ENCODE results near the gene TSEN54. TPM values are rescaled to one million over a fixed set of nuclear protein-coding genes. Genes with fewer than 3 reads are reported as not detected.
"Not testable (repeated sequence)": the region's sequence is repeated elsewhere in the genome, so short reads cannot be mapped to it uniquely, and the experiment has no call there.

The TSEN54 gene
- total RNA-seq, 6 experiments from 2014 or later = 8.5 to 13.6 (median 10.2) TPM

- no peak for ATAC-seq
Observed at GRCh38 chr17:75516619-75517296, 430 bp downstream of the TSEN54 start.

GRCh38 chr17:75517297-75517865 lies 1.1 kb downstream of the TSEN54 start:
- TF ChIP-seq, protein P1, sequence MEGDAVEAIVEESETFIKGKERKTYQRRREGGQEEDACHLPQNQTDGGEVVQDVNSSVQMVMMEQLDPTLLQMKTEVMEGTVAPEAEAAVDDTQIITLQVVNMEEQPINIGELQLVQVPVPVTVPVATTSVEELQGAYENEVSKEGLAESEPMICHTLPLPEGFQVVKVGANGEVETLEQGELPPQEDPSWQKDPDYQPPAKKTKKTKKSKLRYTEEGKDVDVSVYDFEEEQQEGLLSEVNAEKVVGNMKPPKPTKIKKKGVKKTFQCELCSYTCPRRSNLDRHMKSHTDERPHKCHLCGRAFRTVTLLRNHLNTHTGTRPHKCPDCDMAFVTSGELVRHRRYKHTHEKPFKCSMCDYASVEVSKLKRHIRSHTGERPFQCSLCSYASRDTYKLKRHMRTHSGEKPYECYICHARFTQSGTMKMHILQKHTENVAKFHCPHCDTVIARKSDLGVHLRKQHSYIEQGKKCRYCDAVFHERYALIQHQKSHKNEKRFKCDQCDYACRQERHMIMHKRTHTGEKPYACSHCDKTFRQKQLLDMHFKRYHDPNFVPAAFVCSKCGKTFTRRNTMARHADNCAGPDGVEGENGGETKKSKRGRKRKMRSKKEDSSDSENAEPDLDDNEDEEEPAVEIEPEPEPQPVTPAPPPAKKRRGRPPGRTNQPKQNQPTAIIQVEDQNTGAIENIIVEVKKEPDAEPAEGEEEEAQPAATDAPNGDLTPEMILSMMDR (IDR thresholded peaks at IDR 0.05) = peak in 1 of 4 donors; percentile 38
- no peak for TF ChIP-seq POLR2A (IDR thresholded peaks at IDR 0.05)
- ATAC-seq (no peak), DNase-seq (peak in 2 of 3 donors; percentile 55)
- WGBS (ENCODE audit: insufficient coverage, low coverage, low lambda C conversion rate, missing lambda C conversion rate) = 17% methylated on average over 9 of the region's 10 CpGs
- Histone ChIP-seq H3K4me3 (peak overlapping the region; percentile 90 to 93 (median 91)), H3K27me3 (no peaks in the 10 kb centered on the region), H3K27ac (no peak overlapping the region), H3K36me3 (peaks cover 0 to 5% (median 0%) of the 10 kb centered on the region in 4 donors), H3K9me3 (no peaks in the 10 kb centered on the region), H3K4me1 (peaks cover 0 to 13% (median 3%) of the 10 kb centered on the region in 4 donors)
- intact Hi-C loops (cut with DNase I) = loop anchor here in 1 of 2 donors (5.0 kb wide), 1 partner anchor 70 kb away; the partner anchor contains the start of gene MYO15B

More at GRCh38 chr17:75516619-75517296, 430 bp downstream of the TSEN54 start:
- Histone ChIP-seq H3K9me3 (no peaks in the 10 kb centered on the region), H3K27me3 (no peaks in the 10 kb centered on the region), H3K4me3 (peak overlapping the region; percentile 90 to 93 (median 91)), H3K27ac (peak overlapping the region in 1 of 3 donors; percentile 24), H3K36me3 (no peaks in the 10 kb centered on the region), H3K4me1 (peaks cover 0 to 20% (median 6%) of the 10 kb centered on the region in 4 donors)
- peak in 2 of 3 donors; percentile 60 to 62 for DNase-seq
- TF ChIP-seq POLR2A (IDR thresholded peaks at IDR 0.05) = no peak
- TF ChIP-seq, protein P1 (IDR thresholded peaks at IDR 0.05) = no peak
- 0% methylated on average over 5 of the region's 65 CpGs for WGBS (ENCODE audit: insufficient coverage, low coverage, low lambda C conversion rate, missing lambda C conversion rate)
- intact Hi-C loops (cut with DNase I) = loop anchor here in 1 of 2 donors (5.0 kb wide), 1 partner anchor 71 kb away; the partner anchor contains the start of gene MYO15B

GRCh38 chr17:75518201-75518600 lies 1.9 kb downstream of the TSEN54 start:
- intact Hi-C loops (cut with DNase I) = loop anchor here in 1 of 2 donors (5.0 kb wide), 1 partner anchor 69 kb away; the partner anchor contains the start of gene MYO15B
- H3K27ac ChIP-seq = no peak overlapping the region
- ATAC-seq = no peak
- peaks cover 0 to 5% (median 3%) of the 10 kb centered on the region in 4 donors for H3K4me1 ChIP-seq
- no peaks in the 10 kb centered on the region for H3K9me3 ChIP-seq
- no peaks in the 10 kb centered on the region for H3K27me3 ChIP-seq
- no peak for DNase-seq
- peaks cover 0 to 5% (median 0%) of the 10 kb centered on the region in 4 donors for H3K36me3 ChIP-seq
- H3K4me3 ChIP-seq = no peak overlapping the region
- no peak for TF ChIP-seq POLR2A (IDR thresholded peaks at IDR 0.05)
- TF ChIP-seq, protein P1 (IDR thresholded peaks at IDR 0.05) = no peak
- 57% methylated on average over 3 of the region's 3 CpGs for WGBS (ENCODE audit: insufficient coverage, low coverage, low lambda C conversion rate, missing lambda C conversion rate)

GRCh38 chr17:75518983-75519537 lies 2.7 kb downstream of the TSEN54 start:
- H3K4me3 ChIP-seq = no peak overlapping the region
- WGBS (ENCODE audit: insufficient coverage, low coverage, low lambda C conversion rate, missing lambda C conversion rate) = 90% methylated on average over 7 of the region's 9 CpGs
- no peak overlapping the region for H3K27ac ChIP-seq
- no peaks in the 10 kb centered on the region for H3K27me3 ChIP-seq
- DNase-seq (no peak), ATAC-seq (no peak)
- no peaks in the 10 kb centered on the region for H3K9me3 ChIP-seq
- intact Hi-C loops (cut with DNase I) = loop anchor here in 1 of 2 donors (5.0 kb wide), 1 partner anchor 68 kb away; the partner anchor contains the start of gene MYO15B
- no peak for TF ChIP-seq POLR2A (IDR thresholded peaks at IDR 0.05)
- TF ChIP-seq, protein P1 (IDR thresholded peaks at IDR 0.05) = no peak
- H3K4me1 ChIP-seq = peaks cover 0 to 5% (median 0%) of the 10 kb centered on the region in 4 donors
- peaks cover 0 to 5% (median 0%) of the 10 kb centered on the region in 4 donors for H3K36me3 ChIP-seq

DNA sequence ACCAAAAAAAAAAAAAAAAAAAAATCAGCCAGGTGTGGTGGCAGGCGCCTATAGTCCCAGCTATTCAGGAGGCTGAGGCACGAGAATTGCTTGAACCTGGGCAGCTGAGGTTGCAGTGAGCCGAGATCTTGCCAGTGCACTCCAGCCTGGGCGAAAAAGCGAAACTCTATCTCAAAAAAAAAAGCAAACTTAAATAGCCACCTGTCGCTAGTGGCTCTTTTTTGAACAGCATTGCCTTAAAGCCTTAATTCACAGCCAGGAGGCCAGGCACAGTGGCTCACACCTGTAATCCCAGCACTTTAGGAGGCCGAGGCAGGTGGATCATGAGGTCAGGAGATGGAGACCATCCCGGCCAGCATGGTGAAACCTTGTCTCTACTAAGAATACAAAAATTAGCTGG lies 4.1 kb downstream of the TSEN54 start:
- H3K36me3 ChIP-seq; H3K4me1 ChIP-seq; H3K9me3 ChIP-seq; H3K4me3 ChIP-seq; ATAC-seq; H3K27me3 ChIP-seq; H3K27ac ChIP-seq; intact Hi-C loops (cut with DNase I); DNase-seq: not testable (repeated sequence)
- WGBS (ENCODE audit: insufficient coverage, low coverage, low lambda C conversion rate, missing lambda C conversion rate) = 91% methylated on average over 7 of the region's 8 CpGs
